SK-N-SH treated with all-trans-retinoic acid at 6 μM for 48 hours (cell line): Measurements from ENCODE around the gene PPARD.

ENCODE experiments used
- ATAC-seq: fragments of 200-7000 bp; cut with Tn5 transposase; 3 replicates; pipeline ENCODE4 v1.9.1; 2020; ENCODE audit warnings: mild to moderate bottlenecking, moderate library complexity
- ARNTL ChIP-seq: fragments of 450-650 bp; formaldehyde crosslinking; IDR thresholded peaks from 2 replicates; pipeline ENCODE4 v1.5.0; 2020; ENCODE audit warnings: low read depth, mild to moderate bottlenecking, moderate library complexity, borderline replicate concordance
- BACH2 ChIP-seq: fragments of 250-450 bp; sonication (Bioruptor Pico); IDR thresholded peaks from 2 replicates; pipeline ENCODE4 v1.9.0; 2021; ENCODE audit warnings: mild to moderate bottlenecking, borderline replicate concordance
- CREB5 ChIP-seq: fragments of 250-450 bp; sonication (Bioruptor Pico); IDR thresholded peaks from 2 replicates; pipeline ENCODE4 v1.5.1; 2020; ENCODE audit warnings: low read depth, mild to moderate bottlenecking, moderate library complexity
- CSDC2 ChIP-seq: fragments of 250-450 bp; sonication (Bioruptor Pico); IDR thresholded peaks from 2 replicates; pipeline ENCODE4 v1.5.0; 2020; ENCODE audit warnings: mild to moderate bottlenecking, moderate library complexity
- CSRNP3 ChIP-seq: fragments of 250-450 bp; sonication (Bioruptor Pico); IDR thresholded peaks from 2 replicates; pipeline ENCODE4 v1.5.1; 2021; ENCODE audit warnings: mild to moderate bottlenecking, moderate library complexity
- ESRRG ChIP-seq: fragments of 250-450 bp; sonication (Bioruptor Pico); IDR thresholded peaks from 2 replicates; pipeline ENCODE4 v1.6.1; 2021; ENCODE audit warnings: mild to moderate bottlenecking
- GLIS3 ChIP-seq: fragments of 250-450 bp; sonication (Bioruptor Pico); IDR thresholded peaks from 2 replicates; pipeline ENCODE4 v1.5.0; 2020; ENCODE audit warnings: mild to moderate bottlenecking, moderate library complexity
- ISL1 ChIP-seq: fragments of 250-450 bp; sonication (Bioruptor Pico); IDR thresholded peaks from 2 replicates; pipeline ENCODE4 v2.1.2; 2022; ENCODE audit warnings: mild to moderate bottlenecking, moderate library complexity
- PATZ1 ChIP-seq: fragments of 250-450 bp; sonication (Bioruptor Pico); IDR thresholded peaks from 2 replicates; pipeline ENCODE4 v1.8.0; 2020; ENCODE audit warnings: mild to moderate bottlenecking, moderate library complexity, borderline replicate concordance
- POU6F1 ChIP-seq: fragments of 250-450 bp; sonication (Bioruptor Pico); IDR thresholded peaks from 2 replicates; pipeline ENCODE4 v1.8.0; 2021; ENCODE audit warnings: low read depth, mild to moderate bottlenecking, moderate library complexity, borderline replicate concordance
- PPARA ChIP-seq: fragments of 250-450 bp; sonication (Bioruptor Pico); IDR thresholded peaks from 2 replicates; pipeline ENCODE4 v1.5.0; 2020; ENCODE audit warnings: mild to moderate bottlenecking, borderline replicate concordance
- RARB ChIP-seq: fragments of 250-450 bp; sonication (Bioruptor Pico); IDR thresholded peaks from 2 replicates; pipeline ENCODE4 v1.8.0; 2021; ENCODE audit warnings: mild to moderate bottlenecking, moderate library complexity
- SNAI2 ChIP-seq: fragments of 250-450 bp; sonication (Bioruptor Pico); IDR thresholded peaks from 2 replicates; pipeline ENCODE4 v1.5.0; 2020; ENCODE audit warnings: mild to moderate bottlenecking, moderate library complexity
- TCF4 ChIP-seq: fragments of 250-450 bp; sonication (Bioruptor Pico); IDR thresholded peaks from 2 replicates; pipeline ENCODE4 v1.8.0; 2021; ENCODE audit warnings: mild to moderate bottlenecking, moderate library complexity, borderline replicate concordance
- TSHZ2 ChIP-seq: fragments of 250-450 bp; sonication (Bioruptor Pico); IDR thresholded peaks from 2 replicates; pipeline ENCODE4 v1.5.0; 2020; ENCODE audit warnings: mild to moderate bottlenecking, moderate library complexity
- ZC3H10 ChIP-seq: fragments of 250-450 bp; sonication (Bioruptor Pico); IDR thresholded peaks from 2 replicates; pipeline ENCODE4 v1.5.1; 2021; ENCODE audit warnings: mild to moderate bottlenecking, moderate library complexity
- ZFP30 ChIP-seq: fragments of 450-650 bp; formaldehyde crosslinking; IDR thresholded peaks from 2 replicates; pipeline ENCODE4 v1.5.0; 2022; ENCODE audit warnings: mild to moderate bottlenecking, moderate library complexity
- ZNF565 ChIP-seq: fragments of 450-650 bp; formaldehyde crosslinking; conservative IDR thresholded peaks from 2 replicates; pipeline ENCODE4 v1.5.0; 2020; ENCODE audit warnings: low read depth, mild to moderate bottlenecking, moderate library complexity
- ZNF70 ChIP-seq: fragments of 450-650 bp; formaldehyde crosslinking; IDR thresholded peaks from 2 replicates; pipeline ENCODE4 v1.5.0; 2020; ENCODE audit warnings: mild to moderate bottlenecking, moderate library complexity
- ZNF8 ChIP-seq: fragments of 450-650 bp; formaldehyde crosslinking; IDR thresholded peaks from 2 replicates; pipeline ENCODE4 v1.5.0; 2020; ENCODE audit warnings: mild to moderate bottlenecking, moderate library complexity

PPARD gene

GRCh38 chr6:35310265-35310831 is 32.0 kb upstream of the PPARD start:
- TF ChIP-seq BACH2 (CRISPR knock-in tag), result no peak
- no peak for TF ChIP-seq ZNF8 (CRISPR knock-in tag)
- TF ChIP-seq ISL1 (CRISPR knock-in tag), result no peak
- no peak for TF ChIP-seq ZNF70 (CRISPR knock-in tag)
- no peak for TF ChIP-seq SNAI2 (CRISPR knock-in tag)
- TF ChIP-seq CSRNP3 (CRISPR knock-in tag), result no peak
- no peak for TF ChIP-seq RARB (CRISPR knock-in tag)
- no peak for TF ChIP-seq TCF4 (CRISPR knock-in tag)
- TF ChIP-seq PPARA (CRISPR knock-in tag), result no peak
- TF ChIP-seq PATZ1 (CRISPR knock-in tag), result no peak
- no peak for TF ChIP-seq POU6F1 (CRISPR knock-in tag)
- no peak for TF ChIP-seq CREB5
- TF ChIP-seq CSDC2 (CRISPR knock-in tag), result no peak
- no peak for TF ChIP-seq ZC3H10
- no peak for TF ChIP-seq ZFP30 (CRISPR knock-in tag)
- no peak for ATAC-seq

- TF ChIP-seq CSDC2 (CRISPR knock-in tag) (no peak), ZNF565 (CRISPR knock-in tag) (no peak), ZNF8 (CRISPR knock-in tag) (no peak), SNAI2 (CRISPR knock-in tag) (no peak), TSHZ2 (CRISPR knock-in tag) (no peak), ARNTL (CRISPR knock-in tag) (no peak), CREB5 (no peak), CSRNP3 (CRISPR knock-in tag) (no peak), ESRRG (CRISPR knock-in tag) (no peak), GLIS3 (CRISPR knock-in tag) (no peak)
- no peak for ATAC-seq
Observed at GRCh38 chr6:35311390-35312075, 30.8 kb upstream of the PPARD start.
